ENCODE data around the gene HADHA. TPM values are rescaled to one million over a fixed set of nuclear protein-coding genes. Genes with fewer than 3 reads are reported as not detected.
"Not testable (repeated sequence)": the region's sequence is repeated elsewhere in the genome, so short reads cannot be mapped to it uniquely, and the experiment has no call there.

The HADHA gene
- total RNA-seq, 1 experiment from 2014 or later = 96.8 TPM

GRCh38 chr2:26174691-26175465 lies 69.6 kb downstream of the HADHA start:
- DNase-seq (ENCODE audit: low spot score) = no peak

- no peak for DNase-seq (ENCODE audit: low spot score)
Observed at GRCh38 chr2:26173776-26174482, 70.5 kb downstream of the HADHA start.

GRCh38 chr2:26172871-26173775 lies 71.3 kb downstream of the HADHA start, which contains the start of gene GAREM2:
Gene GAREM2, plus strand, starts transcription at chr2:26173088. Its CDS starts 133 bp downstream, at chr2:26173221.
- no peak for DNase-seq (ENCODE audit: low spot score)

- no peak for DNase-seq (ENCODE audit: low spot score)
Observed at GRCh38 chr2:26172189-26172870, 72.1 kb downstream of the HADHA start.

GRCh38 chr2:26170795-26171194 lies 73.6 kb downstream of the HADHA start:
- DNase-seq (ENCODE audit: low spot score) = no peak

- no peak for DNase-seq (ENCODE audit: low spot score)
Observed at GRCh38 chr2:26169681-26170414, 74.6 kb downstream of the HADHA start.

GRCh38 chr2:26169226-26169625 lies 75.2 kb downstream of the HADHA start:
- DNase-seq (ENCODE audit: low spot score) = no peak

GRCh38 chr2:26168785-26169184 lies 75.6 kb downstream of the HADHA start:
- DNase-seq (ENCODE audit: low spot score) = no peak

GRCh38 chr2:26166541-26166940 lies 77.9 kb downstream of the HADHA start:
- not testable (repeated sequence) for DNase-seq (ENCODE audit: low spot score)

GRCh38 chr2:26165403-26165802 lies 79.0 kb downstream of the HADHA start:
- DNase-seq (ENCODE audit: low spot score) = no peak

- no peak for DNase-seq (ENCODE audit: low spot score)
Observed at GRCh38 chr2:26164641-26165211, 79.7 kb downstream of the HADHA start.

- no peak for DNase-seq (ENCODE audit: low spot score)
Observed at GRCh38 chr2:26164231-26164630, 80.2 kb downstream of the HADHA start.

- no peak for DNase-seq (ENCODE audit: low spot score)
Observed at GRCh38 chr2:26162963-26163362, 81.5 kb downstream of the HADHA start.

- no peak for DNase-seq (ENCODE audit: low spot score)
Observed at GRCh38 chr2:26161926-26162325, 82.5 kb downstream of the HADHA start.

GRCh38 chr2:26157580-26157979 lies 86.9 kb downstream of the HADHA start:
- no peak for DNase-seq (ENCODE audit: low spot score)

GRCh38 chr2:26150243-26150642 lies 94.2 kb downstream of the HADHA start:
- DNase-seq (ENCODE audit: low spot score) = no peak

GRCh38 chr2:26148501-26148900 lies 95.9 kb downstream of the HADHA start:
- DNase-seq (ENCODE audit: low spot score) = no peak

GRCh38 chr2:26144953-26145680 lies 99.3 kb downstream of the HADHA start:
- peak; percentile 19 for DNase-seq (ENCODE audit: low spot score)

- no peak for DNase-seq (ENCODE audit: low spot score)
Observed at GRCh38 chr2:26144031-26144430, 100.4 kb downstream of the HADHA start.

Measured in H4 (cell line).